Gastroesophageal sphincter (tissue), 3 donors: ENCODE results near the gene ADARB1.

Experiments
- CTCF ChIP-seq, 4 experiments: fragments of 200-600 bp in 2 of 4; fragments of 450-650 bp in 2 of 4; sonication (generic) in 1 of 4; IDR thresholded peaks; one replicate each; pipeline ENCODE4 v1.5.1; 2017 to 2019; ENCODE audit warnings: antibody characterized with exemption in 4 of 4, mild to moderate bottlenecking in 2 of 4, moderate library complexity in 2 of 4
- POLR2A ChIP-seq, 2 donors: fragments of 450-650 bp; IDR thresholded peaks; one replicate each; pipeline ENCODE4 v1.6.1; 2017; ENCODE audit warnings: antibody characterized with exemption in 2 of 2, mild to moderate bottlenecking in 2 of 2, moderate library complexity in 1 of 2
- POLR2AphosphoS5 ChIP-seq: sonication (generic); formaldehyde crosslinking; IDR thresholded peaks from one replicate; pipeline ENCODE4 v1.6.1; 2017; ENCODE audit warnings: antibody characterized with exemption

GRCh38 chr21:45222001-45222400 is 147.6 kb downstream of the ADARB1 start:
- TF ChIP-seq CTCF (IDR thresholded peaks at IDR 0.05) (no peak), POLR2A (IDR thresholded peaks at IDR 0.05) (no peak), POLR2AphosphoS5 (no peak)
